Thoracic aorta (tissue), 2 donors: Measurements from ENCODE around the gene DPPA4. TPM values are rescaled to one million over a fixed set of nuclear protein-coding genes. Genes with fewer than 3 reads are reported as not detected.

Experiments used
- ATAC-seq: fragments of 150-250 bp; one replicate; pipeline ENCODE4 v1.8.0; 2017; ENCODE audit warnings: low read depth; ENCODE audit not compliant: insufficient number of reproducible peaks, low FRiP score
- DNase-seq: peaks from one replicate; pipeline ENCODE4 v3.0.0-alpha.2; 2020; ENCODE audit warnings: low spot score
- H3K27ac ChIP-seq, 2 donors: fragments of 200-600 bp; sonication (generic); 1 replicate in 1 of 2; 2 replicates in 1 of 2; pipeline ENCODE4 v1.5.1; 2016; ENCODE audit warnings: mild to moderate bottlenecking in 2 of 2, moderate library complexity in 2 of 2
- H3K27me3 ChIP-seq: fragments of 200-600 bp; sonication (generic); replicated peaks from 2 replicates; pipeline ENCODE4 v1.6.0; 2016; ENCODE audit warnings: mild to moderate bottlenecking; ENCODE audit not compliant: insufficient read depth
- H3K36me3 ChIP-seq: fragments of 200-600 bp; sonication (generic); one replicate; pipeline ENCODE4 v1.5.1; 2016
- H3K4me1 ChIP-seq, 2 donors: fragments of 200-600 bp; sonication (generic); 1 replicate in 1 of 2; 2 replicates in 1 of 2; pipeline versions ENCODE4 v1.5.1 to v1.6.0; 2016; ENCODE audit warnings: low read depth in 2 of 2, mild to moderate bottlenecking in 1 of 2; ENCODE audit not compliant: control insufficient read depth in 1 of 2
- H3K4me3 ChIP-seq: fragments of 200-600 bp; sonication (generic); 2 replicates; pipeline ENCODE4 v1.5.1; 2016; ENCODE audit warnings: mild to moderate bottlenecking
- H3K9me3 ChIP-seq: fragments of 200-600 bp; sonication (generic); 2 replicates; pipeline ENCODE4 v1.5.1; 2016
- total RNA-seq, 2 donors: library from RNA; depleted of rRNA; stranded (reverse); fragments of >200 nt; gene quantifications; one replicate each; pipeline versions ENCODE4 v1.1.0 to v1.2.3, GENCODE V29; 2016
- TF ChIP-seq, protein P1 (sequence below): fragments of 200-600 bp; sonication (generic); IDR thresholded peaks from one replicate; pipeline ENCODE4 v1.5.1; 2019; ENCODE audit warnings: antibody characterized with exemption

Gene DPPA4
- total RNA-seq, 2 donors from 2014 or later = not detected

DNA sequence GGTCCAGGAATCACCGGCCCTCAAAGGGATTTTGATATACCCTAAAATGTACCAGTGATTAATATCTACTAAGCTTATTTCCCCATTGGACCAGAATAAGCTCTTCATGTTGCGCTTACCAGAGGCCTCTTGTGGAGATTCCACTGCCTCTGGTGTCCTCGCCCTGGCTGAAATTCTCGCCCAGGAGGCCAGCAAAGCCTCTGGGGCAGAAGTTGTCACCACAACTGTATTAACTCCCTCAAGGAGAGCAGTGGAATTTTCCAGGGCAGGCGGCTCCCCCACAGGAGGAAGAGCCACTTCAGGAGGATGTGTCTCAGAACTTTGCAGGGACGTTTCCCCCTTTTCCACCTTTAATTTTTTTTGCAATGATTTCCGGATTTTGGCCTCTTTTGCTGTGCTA is 6.9 kb downstream of the DPPA4 start:
- no peaks in the 10 kb centered on the region for H3K9me3 ChIP-seq
- TF ChIP-seq, protein P1, sequence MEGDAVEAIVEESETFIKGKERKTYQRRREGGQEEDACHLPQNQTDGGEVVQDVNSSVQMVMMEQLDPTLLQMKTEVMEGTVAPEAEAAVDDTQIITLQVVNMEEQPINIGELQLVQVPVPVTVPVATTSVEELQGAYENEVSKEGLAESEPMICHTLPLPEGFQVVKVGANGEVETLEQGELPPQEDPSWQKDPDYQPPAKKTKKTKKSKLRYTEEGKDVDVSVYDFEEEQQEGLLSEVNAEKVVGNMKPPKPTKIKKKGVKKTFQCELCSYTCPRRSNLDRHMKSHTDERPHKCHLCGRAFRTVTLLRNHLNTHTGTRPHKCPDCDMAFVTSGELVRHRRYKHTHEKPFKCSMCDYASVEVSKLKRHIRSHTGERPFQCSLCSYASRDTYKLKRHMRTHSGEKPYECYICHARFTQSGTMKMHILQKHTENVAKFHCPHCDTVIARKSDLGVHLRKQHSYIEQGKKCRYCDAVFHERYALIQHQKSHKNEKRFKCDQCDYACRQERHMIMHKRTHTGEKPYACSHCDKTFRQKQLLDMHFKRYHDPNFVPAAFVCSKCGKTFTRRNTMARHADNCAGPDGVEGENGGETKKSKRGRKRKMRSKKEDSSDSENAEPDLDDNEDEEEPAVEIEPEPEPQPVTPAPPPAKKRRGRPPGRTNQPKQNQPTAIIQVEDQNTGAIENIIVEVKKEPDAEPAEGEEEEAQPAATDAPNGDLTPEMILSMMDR = no peak
- no peak overlapping the region for H3K27ac ChIP-seq
- H3K27me3 ChIP-seq = no peaks in the 10 kb centered on the region
- H3K36me3 ChIP-seq = no peaks in the 10 kb centered on the region
- ATAC-seq = no peak
- DNase-seq = no peak
- no peak overlapping the region for H3K4me3 ChIP-seq
- H3K4me1 ChIP-seq = no peaks in the 10 kb centered on the region

DNA sequence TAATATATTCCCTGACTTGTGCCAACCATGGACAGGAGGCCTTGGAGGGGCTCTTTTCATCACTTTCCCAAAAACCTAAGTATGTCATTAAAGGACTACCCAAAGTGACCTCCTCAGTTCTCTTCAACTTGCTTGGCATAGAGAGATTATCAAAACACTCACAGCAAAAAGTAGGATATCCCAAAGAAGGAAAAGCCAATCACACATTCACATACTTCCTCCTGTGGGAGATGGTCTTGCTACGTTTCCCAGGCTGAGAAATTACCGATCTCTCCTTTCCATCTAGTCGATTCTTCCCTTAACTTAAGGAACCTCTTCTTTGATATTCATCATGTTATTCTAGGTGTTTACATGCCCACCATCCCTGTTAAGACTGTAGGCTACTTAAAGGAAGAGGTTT is 9.1 kb downstream of the DPPA4 start:
- Histone ChIP-seq H3K27me3 (no peaks in the 10 kb centered on the region), H3K4me1 (no peaks in the 10 kb centered on the region), H3K9me3 (no peaks in the 10 kb centered on the region), H3K4me3 (no peak overlapping the region), H3K27ac (no peak overlapping the region), H3K36me3 (no peaks in the 10 kb centered on the region)
- ATAC-seq (no peak), DNase-seq (no peak)
- TF ChIP-seq, protein P1 = no peak

- H3K36me3 ChIP-seq = no peaks in the 10 kb centered on the region
- no peak overlapping the region for H3K27ac ChIP-seq
- no peak overlapping the region for H3K4me3 ChIP-seq
- no peaks in the 10 kb centered on the region for H3K9me3 ChIP-seq
- no peaks in the 10 kb centered on the region for H3K27me3 ChIP-seq
- no peak for ATAC-seq
- TF ChIP-seq, protein P1 = no peak
- DNase-seq = no peak
- H3K4me1 ChIP-seq = no peaks in the 10 kb centered on the region
These were observed 11.7 kb downstream of the DPPA4 start for GRCh38 chr3:109325657-109326056.

GRCh38 chr3:109325109-109325508 is 12.2 kb downstream of the DPPA4 start:
- H3K27ac ChIP-seq = no peak overlapping the region
- ATAC-seq (no peak), DNase-seq (no peak)
- H3K4me3 ChIP-seq = no peak overlapping the region
- no peaks in the 10 kb centered on the region for H3K4me1 ChIP-seq
- TF ChIP-seq, protein P1 = no peak
- no peaks in the 10 kb centered on the region for H3K27me3 ChIP-seq
- H3K9me3 ChIP-seq = no peaks in the 10 kb centered on the region
- H3K36me3 ChIP-seq = no peaks in the 10 kb centered on the region

DNA sequence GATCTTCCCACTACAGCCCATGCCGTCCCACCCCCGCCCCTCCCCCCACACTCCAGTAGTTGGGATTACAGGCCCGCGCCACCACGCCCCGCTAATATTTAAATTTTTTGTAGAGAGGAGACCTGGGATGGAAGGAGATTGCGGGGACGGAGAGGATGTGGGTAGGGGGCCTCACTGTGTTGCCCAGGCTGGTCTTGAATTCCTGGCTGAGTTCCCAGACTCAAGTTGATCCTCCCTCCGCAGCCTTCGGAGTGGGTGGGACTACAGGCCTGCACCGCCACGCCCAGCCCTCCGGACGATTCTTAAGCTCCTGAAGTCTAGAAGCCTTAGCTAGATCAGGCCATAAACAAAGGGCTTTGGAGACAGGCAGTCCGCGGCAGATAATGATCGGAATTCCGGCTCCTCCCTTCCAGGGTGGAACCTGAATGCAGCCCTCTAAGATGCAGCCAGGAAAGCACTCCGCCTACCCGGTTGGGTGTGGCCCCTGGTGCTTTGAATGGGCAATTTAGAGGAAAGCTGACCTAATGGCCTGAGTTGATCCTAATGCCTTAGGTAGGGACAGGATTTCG is 21.1 kb downstream of the DPPA4 start, which contains the start of gene DPPA2:
Gene DPPA2, minus strand, starts transcription at position 356 of the 569 bp plus-strand sequence. CDS start 1,975 bp downstream, outside the sequence.
- Histone ChIP-seq H3K36me3 (no peaks in the 10 kb centered on the region), H3K27ac (no peak within 1 kb of the TSS), H3K9me3 (no peaks in the 10 kb centered on the region), H3K4me3 (no peak within 1 kb of the TSS), H3K4me1 (no peaks in the 10 kb centered on the region), H3K27me3 (no peaks in the 10 kb centered on the region)
- ATAC-seq = no peak
- DNase-seq = no peak
- TF ChIP-seq, protein P1 = no peak
